Stimulated activated effector memory CD8-positive, alpha-beta T cell treated with anti-CD3 and anti-CD28 coated beads, Interleukin-12 subunit alpha, Interleukin-12 subunit beta, amount 100 ng/mL, for 72 hours (primary cell): Measurements from ENCODE around the gene MAP3K7CL.

ENCODE experiments used
- ATAC-seq: fragments of 150-1000 bp; cut with Tn5 transposase; 2 replicates; pipeline ENCODE4 v1.10.0; 2021
- DNase-seq, 2 donors: peaks; one replicate each; pipeline ENCODE4 v3.0.0; 2021 to 2022; ENCODE audit warnings: low spot score in 2 of 2
- H3K27ac Mint-ChIP-seq: one replicate; pipeline ENCODE4 v1.8.0; 2022; ENCODE audit warnings: mild to moderate bottlenecking, mixed read lengths
- H3K36me3 Mint-ChIP-seq: one replicate; pipeline ENCODE4 v1.8.0; 2022; ENCODE audit warnings: mild to moderate bottlenecking, mixed read lengths
- H3K4me1 Mint-ChIP-seq: one replicate; pipeline ENCODE4 v1.8.0; 2022; ENCODE audit warnings: mixed read lengths
- H3K4me3 Mint-ChIP-seq: one replicate; pipeline ENCODE4 v1.8.0; 2022; ENCODE audit warnings: mild to moderate bottlenecking, mixed read lengths
- H3K9me3 Mint-ChIP-seq: one replicate; pipeline ENCODE4 v1.8.0; 2022; ENCODE audit warnings: mixed read lengths

The MAP3K7CL gene, protein sequence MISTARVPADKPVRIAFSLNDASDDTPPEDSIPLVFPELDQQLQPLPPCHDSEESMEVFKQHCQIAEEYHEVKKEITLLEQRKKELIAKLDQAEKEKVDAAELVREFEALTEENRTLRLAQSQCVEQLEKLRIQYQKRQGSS

DNA sequence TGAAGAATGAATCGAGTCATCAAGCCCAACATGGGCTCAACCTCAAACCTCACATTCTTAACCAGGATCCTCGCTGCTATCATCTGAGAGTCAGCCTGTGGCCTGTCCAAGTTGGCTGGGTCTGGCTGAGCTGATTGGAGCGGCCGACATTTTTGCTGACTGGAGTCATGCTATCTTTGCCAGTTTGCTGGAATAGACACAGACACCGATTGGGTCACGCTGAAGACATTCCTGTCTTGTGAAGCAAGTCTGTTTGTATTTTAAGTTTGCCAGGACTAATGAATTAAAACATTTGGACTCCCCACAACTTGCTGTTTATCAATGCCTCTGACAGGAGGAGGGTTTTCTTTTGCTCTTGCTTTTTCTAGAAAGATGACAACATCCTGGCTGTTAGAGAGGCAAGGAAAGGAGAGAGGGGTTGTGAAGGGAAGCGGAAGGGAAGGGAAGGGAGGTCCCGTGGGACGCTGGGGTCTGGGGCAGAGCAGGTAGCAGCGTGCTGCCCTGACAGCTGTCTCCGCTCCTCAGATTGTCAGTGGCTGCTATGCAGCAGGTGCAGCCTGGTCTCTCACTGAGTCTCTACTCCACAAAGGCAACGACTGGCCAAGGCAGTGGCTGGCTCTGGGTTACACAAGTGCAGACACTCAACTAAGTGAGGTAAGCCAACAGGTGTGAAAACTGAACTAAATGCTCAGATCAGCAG, at the start of gene MAP3K7CL:
Gene MAP3K7CL, plus strand, starts transcription at position 375 of the 700 bp plus-strand sequence. CDS start 2,701 bp downstream, outside the sequence.
- H3K9me3 Mint-ChIP-seq, result peaks cover 3% of the 10 kb centered on the region

DNA sequence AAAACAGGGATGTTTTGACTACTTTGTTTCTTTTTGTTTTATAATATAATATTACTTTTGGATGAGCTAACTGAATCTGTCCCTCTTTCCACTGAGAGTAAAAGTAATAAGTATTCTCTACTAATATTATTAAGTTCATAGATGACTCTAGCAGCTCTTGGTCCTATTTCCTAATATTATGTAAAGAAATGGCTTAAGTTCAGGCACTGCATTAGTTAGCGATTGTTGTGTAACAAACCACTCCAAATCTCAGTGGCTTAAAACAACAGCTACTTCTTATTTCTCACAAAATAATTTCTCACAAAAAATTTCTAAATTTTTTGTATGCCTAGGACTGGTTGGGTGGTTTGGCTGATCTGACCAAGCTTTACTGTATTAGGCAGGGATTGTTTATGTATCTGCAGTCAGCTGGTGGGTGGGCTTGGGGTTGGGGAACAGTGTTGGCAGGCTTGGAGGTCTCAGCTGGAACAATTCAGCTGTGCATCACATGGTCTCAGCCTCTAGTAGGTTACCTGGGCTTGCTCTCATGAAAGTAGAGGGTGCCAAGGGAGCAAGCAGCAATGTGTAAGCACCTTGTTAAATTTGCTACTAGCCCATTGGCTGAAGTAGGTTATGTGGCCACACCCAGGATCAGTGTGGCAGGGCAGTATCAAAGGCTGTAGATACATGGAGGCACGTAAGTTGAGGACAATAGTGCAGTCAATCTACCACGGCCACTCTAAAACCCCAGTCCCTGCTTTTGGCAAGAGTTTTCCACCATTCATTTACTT, 48.2 kb upstream of the MAP3K7CL start:
- peaks cover 6% of the 10 kb centered on the region for H3K36me3 Mint-ChIP-seq
- H3K4me1 Mint-ChIP-seq, result peaks cover 37% of the 10 kb centered on the region
- DNase-seq (no peak), ATAC-seq (no peak)
- no peak overlapping the region for H3K4me3 Mint-ChIP-seq
- no peak overlapping the region for H3K27ac Mint-ChIP-seq
- peaks cover 2% of the 10 kb centered on the region for H3K9me3 Mint-ChIP-seq

More for the DNA sequence above, at the start of gene MAP3K7CL:
- Mint-ChIP-seq H3K4me1 (no peaks in the 10 kb centered on the region), H3K27ac (no peak within 1 kb of the TSS), H3K36me3 (no peaks in the 10 kb centered on the region), H3K4me3 (no peak within 1 kb of the TSS)
- DNase-seq, result peak in 1 of 2 donors; percentile 37
- peak; percentile 55 for ATAC-seq

DNA sequence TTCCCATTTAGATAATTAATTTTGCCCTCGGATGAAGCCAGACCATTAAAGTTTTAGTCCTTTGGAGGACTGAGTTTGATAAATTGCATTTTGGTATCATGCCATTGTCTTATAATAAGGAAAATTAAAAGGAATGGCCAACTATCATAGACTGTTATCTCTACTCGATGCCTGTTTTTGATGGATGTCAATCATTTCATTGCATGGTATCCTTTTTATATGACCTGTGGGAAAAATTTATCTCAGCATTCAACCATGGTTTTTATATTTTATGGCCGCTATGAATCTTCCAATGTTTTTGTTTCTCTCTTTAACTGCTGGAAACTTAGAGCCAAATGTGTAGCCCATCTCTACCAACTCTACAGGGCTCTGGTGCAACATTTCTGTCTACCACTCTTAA, 47.1 kb upstream of the MAP3K7CL start:
- Mint-ChIP-seq H3K4me3 (no peak overlapping the region), H3K36me3 (peaks cover under 1% of the 10 kb centered on the region), H3K27ac (peak overlapping the region; percentile 4), H3K4me1 (peaks cover 28% of the 10 kb centered on the region), H3K9me3 (peaks cover 2% of the 10 kb centered on the region)
- no peak for ATAC-seq
- DNase-seq, result no peak

DNA sequence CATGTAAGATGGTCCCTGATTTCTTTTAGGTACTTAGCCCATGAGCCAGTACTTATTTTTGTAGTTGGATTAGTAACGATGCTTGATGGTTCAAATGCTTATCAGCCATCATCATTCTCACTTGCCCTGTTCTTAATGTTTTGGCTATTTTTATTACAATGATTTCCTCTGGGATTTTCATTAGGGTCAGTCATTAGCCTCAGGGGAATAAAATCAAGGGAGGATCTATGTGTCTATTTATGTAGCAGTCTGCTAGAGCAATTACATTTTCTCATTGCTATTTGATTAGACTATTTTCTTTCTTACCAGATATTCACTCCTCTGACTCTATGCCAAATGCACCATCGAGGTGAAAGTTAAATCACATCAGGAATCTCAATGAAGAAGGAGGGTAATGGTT, 46.1 kb upstream of the MAP3K7CL start:
- Mint-ChIP-seq H3K4me3 (no peak overlapping the region), H3K9me3 (no peaks in the 10 kb centered on the region), H3K36me3 (no peaks in the 10 kb centered on the region), H3K4me1 (peaks cover 18% of the 10 kb centered on the region), H3K27ac (no peak overlapping the region)
- DNase-seq (no peak), ATAC-seq (no peak)

DNA sequence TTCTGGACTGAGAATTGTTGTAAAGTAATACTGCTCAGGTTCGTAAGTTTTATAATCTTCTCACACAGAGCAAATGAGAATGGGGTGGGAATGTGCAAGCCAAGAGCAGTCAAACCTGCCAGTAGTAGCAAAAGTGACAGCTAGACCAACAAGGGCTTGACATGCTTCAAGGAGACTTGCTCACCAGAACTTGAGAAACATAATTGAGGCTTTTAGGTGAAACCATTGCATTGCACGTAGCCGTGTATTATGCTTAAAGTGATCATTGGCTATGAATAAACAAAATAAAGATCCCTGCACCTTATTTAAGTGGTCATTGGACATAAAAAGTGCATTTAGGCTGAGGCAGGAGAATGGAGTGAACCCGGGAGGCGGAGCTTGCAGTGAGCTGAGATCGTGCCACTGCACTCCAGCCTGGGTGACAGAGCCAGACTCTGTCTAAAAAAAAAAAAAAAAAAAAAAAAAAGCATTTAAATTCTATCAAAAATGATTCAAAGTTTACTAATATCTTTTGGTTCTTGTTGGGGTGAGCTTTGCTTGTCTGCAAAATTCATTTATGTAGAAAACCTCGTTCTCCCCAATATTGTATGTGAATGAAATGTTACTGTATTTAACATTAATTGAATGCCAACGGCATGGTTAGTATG, 45.2 kb upstream of the MAP3K7CL start:
- H3K36me3 Mint-ChIP-seq, result no peaks in the 10 kb centered on the region
- no peak overlapping the region for H3K27ac Mint-ChIP-seq
- H3K4me3 Mint-ChIP-seq, result no peak overlapping the region
- H3K4me1 Mint-ChIP-seq, result peaks cover 9% of the 10 kb centered on the region
- no peaks in the 10 kb centered on the region for H3K9me3 Mint-ChIP-seq
- DNase-seq (no peak), ATAC-seq (no peak)

DNA sequence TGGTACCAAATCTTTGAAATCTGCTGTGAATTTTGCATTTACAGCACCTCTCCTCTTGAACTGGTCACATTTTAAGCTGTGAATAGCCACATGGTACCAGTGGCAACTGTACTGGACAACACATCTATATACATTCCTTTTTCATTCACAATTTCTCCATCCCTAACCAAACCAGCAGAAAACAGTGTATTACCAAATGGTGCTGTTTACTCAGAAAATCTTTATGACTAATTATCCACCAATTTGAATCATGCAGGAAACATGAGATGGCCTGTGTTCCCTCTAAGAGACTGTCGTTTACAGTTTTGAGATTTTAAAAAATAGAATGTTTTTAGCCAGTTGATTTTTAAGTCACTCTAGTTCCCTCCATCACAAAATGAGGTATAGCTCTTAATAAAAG, 39.4 kb upstream of the MAP3K7CL start:
- Mint-ChIP-seq H3K36me3 (peaks cover 15% of the 10 kb centered on the region), H3K4me3 (no peak overlapping the region), H3K27ac (peak overlapping the region; percentile 67), H3K4me1 (peaks cover 19% of the 10 kb centered on the region), H3K9me3 (no peaks in the 10 kb centered on the region)
- no peak for DNase-seq
- peak; percentile 86 for ATAC-seq

GRCh38 chr21:29092102-29092959, 38.1 kb upstream of the MAP3K7CL start:
- H3K4me1 Mint-ChIP-seq, result peaks cover 19% of the 10 kb centered on the region
- no peaks in the 10 kb centered on the region for H3K9me3 Mint-ChIP-seq
- H3K4me3 Mint-ChIP-seq, result no peak overlapping the region
- peaks cover 15% of the 10 kb centered on the region for H3K36me3 Mint-ChIP-seq
- DNase-seq, result no peak
- peak overlapping the region; percentile 7 for H3K27ac Mint-ChIP-seq
- peak; percentile 57 for ATAC-seq

- ATAC-seq (no peak), DNase-seq (no peak)
- Mint-ChIP-seq H3K9me3 (no peaks in the 10 kb centered on the region), H3K27ac (no peak overlapping the region), H3K4me1 (peaks cover 7% of the 10 kb centered on the region), H3K36me3 (peaks cover 13% of the 10 kb centered on the region), H3K4me3 (no peak overlapping the region)
These were observed 34.0 kb upstream of the MAP3K7CL start for GRCh38 chr21:29096218-29097015.

- DNase-seq (no peak), ATAC-seq (no peak)
- H3K9me3 Mint-ChIP-seq, result no peaks in the 10 kb centered on the region
- H3K4me1 Mint-ChIP-seq, result no peaks in the 10 kb centered on the region
- no peak overlapping the region for H3K27ac Mint-ChIP-seq
- no peaks in the 10 kb centered on the region for H3K36me3 Mint-ChIP-seq
- H3K4me3 Mint-ChIP-seq, result no peak overlapping the region
These were observed 32.3 kb upstream of the MAP3K7CL start for GRCh38 chr21:29098156-29098555.

GRCh38 chr21:29102791-29103257, 27.6 kb upstream of the MAP3K7CL start:
- Mint-ChIP-seq H3K9me3 (no peaks in the 10 kb centered on the region), H3K4me3 (no peak overlapping the region), H3K36me3 (no peaks in the 10 kb centered on the region), H3K4me1 (peaks cover 8% of the 10 kb centered on the region), H3K27ac (no peak overlapping the region)
- ATAC-seq, result no peak
- DNase-seq, result no peak

DNA sequence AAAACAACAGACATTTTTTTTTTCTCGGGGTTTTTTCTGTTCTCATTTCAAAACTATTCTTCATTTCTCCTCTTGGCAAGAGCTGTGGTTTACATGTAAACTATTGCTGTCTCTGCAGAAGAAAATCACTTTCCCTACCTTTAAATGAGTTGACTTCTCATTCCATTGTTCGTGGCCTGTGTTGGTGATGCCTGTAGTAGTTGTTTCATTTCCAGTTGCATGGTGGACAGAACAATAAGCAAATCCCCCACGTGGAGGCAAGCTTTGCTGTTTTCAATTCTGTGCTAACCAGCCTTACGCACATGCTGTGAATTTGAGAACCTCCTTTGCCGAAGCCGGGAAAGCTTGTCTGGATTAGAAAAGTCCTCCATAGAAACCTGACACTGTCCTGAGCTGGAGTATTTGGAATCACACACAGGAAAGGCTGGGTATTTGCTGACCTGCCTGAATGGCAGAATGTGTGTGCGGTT, 26.2 kb upstream of the MAP3K7CL start:
- Mint-ChIP-seq H3K4me3 (no peak overlapping the region), H3K27ac (no peak overlapping the region), H3K36me3 (no peaks in the 10 kb centered on the region), H3K9me3 (no peaks in the 10 kb centered on the region), H3K4me1 (peaks cover 8% of the 10 kb centered on the region)
- DNase-seq (no peak), ATAC-seq (peak; percentile 89)

GRCh38 chr21:29105218-29105617, 25.2 kb upstream of the MAP3K7CL start:
- ATAC-seq, result no peak
- Mint-ChIP-seq H3K4me3 (no peak overlapping the region), H3K4me1 (peaks cover 8% of the 10 kb centered on the region)

GRCh38 chr21:29114765-29115500, 15.5 kb upstream of the MAP3K7CL start:
- Mint-ChIP-seq H3K4me1 (no peaks in the 10 kb centered on the region), H3K4me3 (no peak overlapping the region), H3K9me3 (no peaks in the 10 kb centered on the region), H3K27ac (no peak overlapping the region), H3K36me3 (no peaks in the 10 kb centered on the region)
- no peak for ATAC-seq
- no peak for DNase-seq

More at GRCh38 chr21:29105218-29105617, 25.2 kb upstream of the MAP3K7CL start:
- Mint-ChIP-seq H3K9me3 (no peaks in the 10 kb centered on the region), H3K27ac (no peak overlapping the region), H3K36me3 (no peaks in the 10 kb centered on the region)
- DNase-seq, result no peak
